Measurements from ENCODE around the gene ZC3H13.

- TF ChIP-seq CTCF (IDR thresholded peaks at IDR 0.05) (no peak), POLR2A (IDR thresholded peaks at IDR 0.05) (no peak)
Observed at GRCh38 chr13:45940061-45940460, 112.5 kb downstream of the ZC3H13 start.
